ENCODE measurements around the gene POFUT2.

DNA sequence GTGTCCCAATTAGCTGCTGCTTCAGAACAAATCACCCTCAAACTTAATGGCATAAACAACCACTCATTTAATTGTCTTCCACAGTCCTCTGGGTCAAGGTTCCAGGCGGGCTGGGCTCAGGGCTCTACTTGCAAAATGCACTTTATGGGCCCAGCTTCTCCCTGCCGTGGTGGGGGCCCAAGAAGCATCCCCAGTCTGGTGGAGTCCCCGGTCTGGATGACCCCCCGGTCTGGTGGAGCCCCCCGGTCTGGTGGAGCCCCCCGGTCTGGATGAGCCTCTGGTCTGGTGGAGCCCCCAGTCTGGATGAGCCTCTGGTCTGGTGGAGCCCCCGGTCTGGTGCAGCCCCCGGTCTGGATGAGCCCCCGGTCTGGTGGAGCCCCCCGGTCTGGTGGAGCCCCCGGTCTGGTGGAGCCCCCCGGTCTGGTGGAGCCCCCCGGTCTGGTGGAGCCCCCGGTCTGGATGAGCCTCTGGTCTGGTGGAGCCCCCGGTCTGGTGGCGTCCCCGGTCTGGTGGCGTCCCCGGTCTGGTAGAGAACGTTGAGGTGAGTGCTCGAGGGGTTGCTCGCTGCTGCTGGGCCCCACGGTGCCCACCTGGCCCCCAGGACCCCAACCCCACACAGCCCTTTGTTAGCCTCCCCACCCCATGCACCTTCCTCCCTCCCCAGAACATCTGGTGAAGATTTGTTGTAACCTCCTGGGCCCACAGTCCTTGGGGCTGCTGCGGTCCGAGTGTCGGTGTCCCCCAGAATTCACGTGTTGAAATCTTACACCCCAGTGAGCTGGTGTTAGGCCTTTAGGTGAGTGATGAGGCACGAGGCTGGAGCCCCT is 33.8 kb downstream of the POFUT2 start:
- TF ChIP-seq, protein P1, sequence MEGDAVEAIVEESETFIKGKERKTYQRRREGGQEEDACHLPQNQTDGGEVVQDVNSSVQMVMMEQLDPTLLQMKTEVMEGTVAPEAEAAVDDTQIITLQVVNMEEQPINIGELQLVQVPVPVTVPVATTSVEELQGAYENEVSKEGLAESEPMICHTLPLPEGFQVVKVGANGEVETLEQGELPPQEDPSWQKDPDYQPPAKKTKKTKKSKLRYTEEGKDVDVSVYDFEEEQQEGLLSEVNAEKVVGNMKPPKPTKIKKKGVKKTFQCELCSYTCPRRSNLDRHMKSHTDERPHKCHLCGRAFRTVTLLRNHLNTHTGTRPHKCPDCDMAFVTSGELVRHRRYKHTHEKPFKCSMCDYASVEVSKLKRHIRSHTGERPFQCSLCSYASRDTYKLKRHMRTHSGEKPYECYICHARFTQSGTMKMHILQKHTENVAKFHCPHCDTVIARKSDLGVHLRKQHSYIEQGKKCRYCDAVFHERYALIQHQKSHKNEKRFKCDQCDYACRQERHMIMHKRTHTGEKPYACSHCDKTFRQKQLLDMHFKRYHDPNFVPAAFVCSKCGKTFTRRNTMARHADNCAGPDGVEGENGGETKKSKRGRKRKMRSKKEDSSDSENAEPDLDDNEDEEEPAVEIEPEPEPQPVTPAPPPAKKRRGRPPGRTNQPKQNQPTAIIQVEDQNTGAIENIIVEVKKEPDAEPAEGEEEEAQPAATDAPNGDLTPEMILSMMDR (IDR thresholded peaks at IDR 0.05): no peak
- TF ChIP-seq POLR2A (IDR thresholded peaks at IDR 0.05): no peak
